Measurements from ENCODE around the gene FAM170B. TPM values are rescaled to one million over a fixed set of nuclear protein-coding genes. Genes with fewer than 3 reads are reported as not detected.

The FAM170B gene
- total RNA-seq: not detected in 2 replicates

DNA sequence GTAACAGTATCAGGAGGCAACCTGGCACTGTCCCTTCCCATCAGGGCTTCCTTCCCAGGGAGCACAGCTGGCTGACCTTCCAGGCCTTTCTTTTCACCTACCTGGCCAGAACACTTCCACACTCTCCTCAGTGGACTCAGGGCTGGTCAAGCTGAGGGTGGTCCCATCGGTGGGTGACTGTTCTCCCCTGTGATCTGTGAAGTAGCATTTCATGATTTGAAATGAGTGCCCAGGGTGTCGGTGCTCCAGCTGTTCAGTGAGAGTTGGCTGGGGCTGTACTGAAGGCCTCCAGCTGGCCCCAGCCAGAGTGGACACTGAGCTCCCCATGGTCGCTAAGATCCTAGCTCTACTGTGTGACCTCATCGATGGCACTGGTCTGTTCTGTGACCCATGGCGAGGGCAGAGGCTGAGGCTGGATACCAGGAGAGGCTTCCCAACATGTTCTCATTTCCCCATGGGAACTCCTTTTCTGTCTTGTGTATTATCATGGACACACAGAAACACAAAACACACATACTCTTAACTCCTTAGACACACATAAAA lies at the start of gene FAM170B:
Gene FAM170B, minus strand, starts transcription at position 316 of the 543 bp plus-strand sequence. Its CDS starts 103 bp downstream, at position 213.

DNA sequence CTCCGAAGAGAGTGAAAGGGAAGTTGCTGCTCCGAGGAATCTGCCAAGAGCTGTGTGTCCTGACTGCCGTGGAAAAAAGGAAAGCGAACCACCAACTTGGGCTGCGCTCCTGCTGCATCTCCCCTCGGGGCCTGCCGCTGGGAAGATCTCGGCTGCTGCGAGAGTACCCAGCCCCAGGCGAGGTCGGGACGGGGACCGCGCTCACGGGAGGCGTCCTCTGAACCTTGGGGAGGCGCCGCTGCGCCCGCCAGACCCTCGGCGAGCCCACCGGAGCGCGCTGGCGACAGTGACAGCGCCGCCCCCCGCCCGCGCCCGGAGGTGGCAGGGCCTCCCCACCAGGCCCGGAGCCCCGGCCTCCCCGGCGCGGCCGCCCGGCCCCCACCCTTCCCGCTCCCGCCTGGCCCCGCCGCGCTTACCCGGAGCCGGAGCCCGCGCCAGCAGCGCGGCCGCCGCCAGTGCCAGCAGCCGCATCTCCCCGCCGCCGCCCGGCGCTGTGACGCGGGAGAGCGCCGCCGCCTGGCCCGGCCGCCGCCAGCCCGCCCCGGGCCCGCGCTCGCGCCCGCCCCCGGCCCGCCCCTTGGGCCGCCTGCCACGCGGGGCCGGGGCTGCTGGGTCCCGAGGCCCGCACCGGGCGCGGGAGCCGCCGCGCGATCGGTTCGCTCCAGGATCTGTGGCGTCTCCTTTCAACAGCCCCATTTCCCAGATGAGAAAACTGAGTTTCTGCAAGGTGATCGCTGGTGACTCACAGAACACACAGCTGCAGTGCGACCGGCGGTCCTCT lies 18.6 kb downstream of the FAM170B start, which contains the start of gene VSTM4:
Gene VSTM4, minus strand, starts transcription at position 508 of the 781 bp plus-strand sequence. Its CDS starts 37 bp downstream, at position 471.

Other genes starting within 250 kb of the FAM170B start
- not detected in 2 replicates for gene LRRC18, start 194.2 kb downstream of the FAM170B start, total RNA-seq
- not detected in 2 replicates for gene VSTM4, start 18.5 kb downstream of the FAM170B start, total RNA-seq
- gene TMEM273, start 54.4 kb upstream of the FAM170B start, total RNA-seq: 0.34 TPM in 1 of 2 replicates, not detected in the other
- not detected in 2 replicates for gene C10orf71, start 165.1 kb upstream of the FAM170B start, total RNA-seq